OCI-LY3 (cell line): ENCODE measurements around the gene HINT1.

ENCODE experiments used
- EZH2phosphoT487 ChIP-seq: fragments of 200-600 bp; shearing (Covaris generic); IDR thresholded peaks from 2 replicates; pipeline ENCODE4 v1.6.1; 2018; ENCODE audit warnings: antibody characterized with exemption, mixed run types, low read depth
- TF ChIP-seq, protein P1 (sequence below): fragments of 200-600, 300-600 bp; sonication (generic); IDR thresholded peaks from 2 replicates; pipeline ENCODE4 v1.5.1; 2014; ENCODE audit warnings: antibody characterized with exemption, low read length, low read depth

DNA sequence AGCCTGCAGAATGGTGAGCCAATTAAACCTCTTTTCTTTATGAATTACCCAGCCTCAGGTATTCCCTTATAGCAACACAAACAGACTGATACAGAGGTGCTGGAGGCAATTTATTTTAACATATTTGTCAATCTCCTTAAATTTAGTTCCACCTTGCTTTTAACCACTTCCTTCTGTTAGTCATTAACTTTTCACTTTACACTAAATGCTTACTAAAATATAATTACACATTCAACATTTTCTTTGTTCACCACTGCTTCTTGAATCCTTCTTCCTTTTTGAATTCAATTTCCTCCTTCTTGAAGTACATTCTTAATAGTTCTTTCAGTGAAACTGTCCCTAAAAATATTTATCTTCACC is 45.1 kb upstream of the HINT1 start:
- TF ChIP-seq, protein P1, sequence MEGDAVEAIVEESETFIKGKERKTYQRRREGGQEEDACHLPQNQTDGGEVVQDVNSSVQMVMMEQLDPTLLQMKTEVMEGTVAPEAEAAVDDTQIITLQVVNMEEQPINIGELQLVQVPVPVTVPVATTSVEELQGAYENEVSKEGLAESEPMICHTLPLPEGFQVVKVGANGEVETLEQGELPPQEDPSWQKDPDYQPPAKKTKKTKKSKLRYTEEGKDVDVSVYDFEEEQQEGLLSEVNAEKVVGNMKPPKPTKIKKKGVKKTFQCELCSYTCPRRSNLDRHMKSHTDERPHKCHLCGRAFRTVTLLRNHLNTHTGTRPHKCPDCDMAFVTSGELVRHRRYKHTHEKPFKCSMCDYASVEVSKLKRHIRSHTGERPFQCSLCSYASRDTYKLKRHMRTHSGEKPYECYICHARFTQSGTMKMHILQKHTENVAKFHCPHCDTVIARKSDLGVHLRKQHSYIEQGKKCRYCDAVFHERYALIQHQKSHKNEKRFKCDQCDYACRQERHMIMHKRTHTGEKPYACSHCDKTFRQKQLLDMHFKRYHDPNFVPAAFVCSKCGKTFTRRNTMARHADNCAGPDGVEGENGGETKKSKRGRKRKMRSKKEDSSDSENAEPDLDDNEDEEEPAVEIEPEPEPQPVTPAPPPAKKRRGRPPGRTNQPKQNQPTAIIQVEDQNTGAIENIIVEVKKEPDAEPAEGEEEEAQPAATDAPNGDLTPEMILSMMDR = no peak
- no peak for TF ChIP-seq EZH2phosphoT487
